ENCODE results near the gene FOXP1. TPM values are rescaled to one million over a fixed set of nuclear protein-coding genes. Genes with fewer than 3 reads are reported as not detected.

The FOXP1 gene
- total and polyA plus RNA-seq, 2 of the 13 experiments (the other 11 are each of a cell fraction or from before 2014, with no cell fraction given), result 40.4 to 59.0 TPM

DNA sequence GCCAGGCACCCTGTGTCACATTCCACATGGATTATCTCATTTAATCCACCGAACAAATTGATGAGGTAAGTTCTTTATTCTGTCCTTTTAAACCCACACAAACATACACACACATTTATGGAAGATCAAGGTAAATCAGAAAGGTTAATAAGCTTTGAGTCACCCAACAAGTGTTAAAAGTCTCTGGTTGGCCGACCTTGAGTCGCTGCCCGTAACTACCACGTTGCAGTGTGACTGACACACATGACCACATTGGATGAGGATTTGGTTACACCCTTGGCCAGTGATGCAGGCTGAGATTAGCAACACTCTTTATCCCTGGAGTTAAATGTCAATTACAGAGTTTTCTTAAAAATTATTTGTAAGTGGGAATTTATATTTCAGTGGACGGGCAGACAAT, 19.2 kb downstream of the FOXP1 start:
- H3K79me2 ChIP-seq (ENCODE audit: insufficient read depth, low read length), result peaks cover 71% of the 10 kb centered on the region

More for the DNA sequence above, 19.2 kb downstream of the FOXP1 start:
- DNase-seq (ENCODE audit: low spot score), result no peak
- ATAC-seq, result no peak
- no TSS peak for BruUV-seq (replicated peaks)
- Histone ChIP-seq H3K4me1 (ENCODE audit: insufficient read depth, low read length) (peaks cover 26% of the 10 kb centered on the region), H3K9ac (ENCODE audit: insufficient read depth, low read depth, low read length) (no peak overlapping the region), H3K27ac (ENCODE audit: extremely low read length, insufficient read depth, low read length) (no peak overlapping the region), H4K20me1 (ENCODE audit: insufficient read depth, low read length) (peaks cover 20% of the 10 kb centered on the region), H2AFZ (ENCODE audit: low read length) (no peak overlapping the region), H3K4me2 (ENCODE audit: low read depth, low read length) (no peak overlapping the region), H3K27me3 (ENCODE audit: control insufficient read depth in 1 of 2, insufficient read depth in 2 of 2, low read length in 2 of 2) (no peaks in the 10 kb centered on the region), H3K36me3 (replicated peaks in 1 of 2; ENCODE audit: control insufficient read depth in 1 of 2, insufficient read depth in 2 of 2, low read length in 2 of 2) (peaks cover 3 to 35% of the 10 kb centered on the region in 2 experiments), H3K9me3 (ENCODE audit: low read length) (no peaks in the 10 kb centered on the region), H3K4me3 (replicated peaks in 1 of 3; ENCODE audit: insufficient read depth in 1 of 3, low read depth in 2 of 3, low read length in 3 of 3) (no peak overlapping the region)
- WGBS (ENCODE audit: low lambda C conversion rate), result over 99% methylated on average over 6 of the region's 6 CpGs
- in situ Hi-C loops (cut with HindIII; ENCODE audit: extremely low pct_ligation_motif_present, low pct_unique_long_range_greater_than_20kb), result no loop called here
- intact Hi-C loops (cut with micrococcal nuclease; ENCODE audit: unreplicated experiment), result no loop called here
- CTCF ChIA-PET (ENCODE audit: low intra/inter-chr PET ratio, low total read pairs), result no interaction called here
- TF ChIP-seq, protein P1, sequence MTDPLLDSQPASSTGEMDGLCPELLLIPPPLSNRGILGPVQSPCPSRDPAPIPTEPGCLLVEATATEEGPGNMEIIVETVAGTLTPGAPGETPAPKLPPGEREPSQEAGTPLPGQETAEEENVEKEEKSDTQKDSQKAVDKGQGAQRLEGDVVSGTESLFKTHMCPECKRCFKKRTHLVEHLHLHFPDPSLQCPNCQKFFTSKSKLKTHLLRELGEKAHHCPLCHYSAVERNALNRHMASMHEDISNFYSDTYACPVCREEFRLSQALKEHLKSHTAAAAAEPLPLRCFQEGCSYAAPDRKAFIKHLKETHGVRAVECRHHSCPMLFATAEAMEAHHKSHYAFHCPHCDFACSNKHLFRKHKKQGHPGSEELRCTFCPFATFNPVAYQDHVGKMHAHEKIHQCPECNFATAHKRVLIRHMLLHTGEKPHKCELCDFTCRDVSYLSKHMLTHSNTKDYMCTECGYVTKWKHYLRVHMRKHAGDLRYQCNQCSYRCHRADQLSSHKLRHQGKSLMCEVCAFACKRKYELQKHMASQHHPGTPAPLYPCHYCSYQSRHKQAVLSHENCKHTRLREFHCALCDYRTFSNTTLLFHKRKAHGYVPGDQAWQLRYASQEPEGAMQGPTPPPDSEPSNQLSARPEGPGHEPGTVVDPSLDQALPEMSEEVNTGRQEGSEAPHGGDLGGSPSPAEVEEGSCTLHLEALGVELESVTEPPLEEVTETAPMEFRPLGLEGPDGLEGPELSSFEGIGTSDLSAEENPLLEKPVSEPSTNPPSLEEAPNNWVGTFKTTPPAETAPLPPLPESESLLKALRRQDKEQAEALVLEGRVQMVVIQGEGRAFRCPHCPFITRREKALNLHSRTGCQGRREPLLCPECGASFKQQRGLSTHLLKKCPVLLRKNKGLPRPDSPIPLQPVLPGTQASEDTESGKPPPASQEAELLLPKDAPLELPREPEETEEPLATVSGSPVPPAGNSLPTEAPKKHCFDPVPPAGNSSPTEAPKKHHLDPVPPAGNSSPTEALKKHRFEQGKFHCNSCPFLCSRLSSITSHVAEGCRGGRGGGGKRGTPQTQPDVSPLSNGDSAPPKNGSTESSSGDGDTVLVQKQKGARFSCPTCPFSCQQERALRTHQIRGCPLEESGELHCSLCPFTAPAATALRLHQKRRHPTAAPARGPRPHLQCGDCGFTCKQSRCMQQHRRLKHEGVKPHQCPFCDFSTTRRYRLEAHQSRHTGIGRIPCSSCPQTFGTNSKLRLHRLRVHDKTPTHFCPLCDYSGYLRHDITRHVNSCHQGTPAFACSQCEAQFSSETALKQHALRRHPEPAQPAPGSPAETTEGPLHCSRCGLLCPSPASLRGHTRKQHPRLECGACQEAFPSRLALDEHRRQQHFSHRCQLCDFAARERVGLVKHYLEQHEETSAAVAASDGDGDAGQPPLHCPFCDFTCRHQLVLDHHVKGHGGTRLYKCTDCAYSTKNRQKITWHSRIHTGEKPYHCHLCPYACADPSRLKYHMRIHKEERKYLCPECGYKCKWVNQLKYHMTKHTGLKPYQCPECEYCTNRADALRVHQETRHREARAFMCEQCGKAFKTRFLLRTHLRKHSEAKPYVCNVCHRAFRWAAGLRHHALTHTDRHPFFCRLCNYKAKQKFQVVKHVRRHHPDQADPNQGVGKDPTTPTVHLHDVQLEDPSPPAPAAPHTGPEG (CRISPR knock-in tag; IDR thresholded peaks at IDR 0.05), result no peak
- TF ChIP-seq ZBTB20 (CRISPR knock-in tag; IDR thresholded peaks at IDR 0.05; ENCODE audit: borderline replicate concordance, low read depth) (no peak), U2AF1 (optimal IDR thresholded peaks at IDR 0.05; ENCODE audit: low read depth, low read length) (no peak)
- FAIRE-seq, result no peak
- POLR2A ChIA-PET, result no interaction called here
